ENCODE data around the gene OR2A5.

- TF ChIP-seq CTCF (IDR thresholded peaks at IDR 0.05) (no peak), POLR2A (IDR thresholded peaks at IDR 0.05) (no peak)
Measured at GRCh38 chr7:144019457-144019856, 29.3 kb upstream of the OR2A5 start.
